HG03175 (cell line): ENCODE measurements around the gene CHST12.
"Not testable (repeated sequence)": the region's sequence is repeated elsewhere in the genome, so short reads cannot be mapped to it uniquely, and the experiment has no call there.

Experiments used
- ATAC-seq: cut with Tn5 transposase; IDR thresholded peaks from one replicate; pipeline ENCODE4 v1.9.1; 2021; ENCODE audit warnings: mild to moderate bottlenecking, moderate library complexity; ENCODE audit not compliant: unreplicated experiment

CHST12 gene

GRCh38 chr7:2377492-2377891, 25.9 kb upstream of the CHST12 start:
- not testable (repeated sequence) for ATAC-seq

- not testable (repeated sequence) for ATAC-seq
These were observed 25.3 kb upstream of the CHST12 start for GRCh38 chr7:2378125-2378524.

GRCh38 chr7:2379161-2379560, 24.2 kb upstream of the CHST12 start:
- ATAC-seq, result no peak

- ATAC-seq, result no peak
These were observed 23.5 kb upstream of the CHST12 start for GRCh38 chr7:2379821-2380450.

- ATAC-seq, result no peak
These were observed 22.9 kb upstream of the CHST12 start for GRCh38 chr7:2380461-2380860.

DNA sequence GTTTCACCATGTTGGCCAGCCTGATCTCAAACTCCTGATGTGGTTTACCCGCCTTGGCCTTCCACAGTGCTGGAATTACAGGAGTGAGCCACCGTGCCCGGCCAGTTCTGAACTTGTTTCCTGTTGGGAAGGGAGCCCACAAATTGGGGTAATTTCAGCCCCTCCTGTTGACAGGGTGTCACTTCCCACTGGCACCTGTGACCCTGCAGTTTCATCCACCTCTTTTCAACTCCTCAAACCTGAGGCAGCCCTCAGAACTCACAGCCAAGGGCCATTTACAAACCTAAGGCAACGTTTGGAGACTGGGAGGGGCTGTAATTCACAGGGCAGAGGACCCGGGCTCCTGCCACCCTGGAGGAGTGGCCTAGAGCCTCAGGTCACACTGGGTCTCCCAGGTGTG, 22.2 kb upstream of the CHST12 start:
- no peak for ATAC-seq

- ATAC-seq, result no peak
These were observed 21.4 kb upstream of the CHST12 start for GRCh38 chr7:2381881-2382509.

GRCh38 chr7:2383543-2384274, 19.7 kb upstream of the CHST12 start:
- no peak for ATAC-seq

DNA sequence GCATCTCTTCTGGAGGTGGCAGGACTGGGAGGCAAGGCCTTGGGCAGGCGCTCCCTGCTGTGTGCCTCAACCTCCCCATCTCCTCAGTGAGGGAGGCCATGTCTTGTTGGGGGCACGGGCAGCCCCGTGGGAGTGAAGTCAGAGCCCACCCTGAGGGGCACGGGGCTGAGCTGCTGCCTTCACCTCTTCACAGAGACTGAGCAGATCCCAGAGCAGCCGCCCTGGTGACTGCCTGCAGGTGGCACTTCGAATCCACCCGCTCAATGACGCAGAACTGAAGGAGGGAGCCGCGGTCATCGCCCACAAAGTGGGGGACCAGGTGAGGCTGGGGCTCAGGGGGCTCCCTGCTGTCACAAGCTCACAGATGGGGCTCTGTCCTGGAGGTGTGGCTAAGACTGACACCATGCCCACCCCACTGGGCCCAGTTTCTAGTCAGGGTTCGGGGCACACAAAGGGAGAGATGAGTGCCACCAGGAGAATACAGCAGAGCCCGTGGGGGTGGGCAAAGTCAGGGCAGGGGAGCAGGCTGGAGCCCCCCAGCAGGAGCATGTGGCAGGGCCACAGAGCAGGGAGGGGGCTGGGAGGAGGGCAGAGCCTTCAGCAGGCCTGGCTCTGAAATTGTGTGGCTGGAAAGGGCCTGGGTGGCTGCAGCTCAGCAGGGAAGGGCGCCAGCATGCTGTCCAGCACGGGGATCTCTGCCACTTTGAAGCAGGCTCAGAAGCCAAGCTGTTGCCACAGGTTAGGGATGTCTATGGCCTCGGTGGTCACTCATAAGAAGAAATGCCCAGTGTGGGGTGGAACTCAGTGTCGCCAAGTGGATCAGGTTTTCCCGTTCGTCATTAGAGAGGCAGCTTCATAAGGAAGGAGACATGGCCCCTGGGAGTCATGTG, 18.8 kb upstream of the CHST12 start:
- ATAC-seq, result no peak

GRCh38 chr7:2386122-2386521, 17.3 kb upstream of the CHST12 start:
- not testable (repeated sequence) for ATAC-seq

GRCh38 chr7:2386964-2387669, 16.3 kb upstream of the CHST12 start:
- no peak for ATAC-seq

DNA sequence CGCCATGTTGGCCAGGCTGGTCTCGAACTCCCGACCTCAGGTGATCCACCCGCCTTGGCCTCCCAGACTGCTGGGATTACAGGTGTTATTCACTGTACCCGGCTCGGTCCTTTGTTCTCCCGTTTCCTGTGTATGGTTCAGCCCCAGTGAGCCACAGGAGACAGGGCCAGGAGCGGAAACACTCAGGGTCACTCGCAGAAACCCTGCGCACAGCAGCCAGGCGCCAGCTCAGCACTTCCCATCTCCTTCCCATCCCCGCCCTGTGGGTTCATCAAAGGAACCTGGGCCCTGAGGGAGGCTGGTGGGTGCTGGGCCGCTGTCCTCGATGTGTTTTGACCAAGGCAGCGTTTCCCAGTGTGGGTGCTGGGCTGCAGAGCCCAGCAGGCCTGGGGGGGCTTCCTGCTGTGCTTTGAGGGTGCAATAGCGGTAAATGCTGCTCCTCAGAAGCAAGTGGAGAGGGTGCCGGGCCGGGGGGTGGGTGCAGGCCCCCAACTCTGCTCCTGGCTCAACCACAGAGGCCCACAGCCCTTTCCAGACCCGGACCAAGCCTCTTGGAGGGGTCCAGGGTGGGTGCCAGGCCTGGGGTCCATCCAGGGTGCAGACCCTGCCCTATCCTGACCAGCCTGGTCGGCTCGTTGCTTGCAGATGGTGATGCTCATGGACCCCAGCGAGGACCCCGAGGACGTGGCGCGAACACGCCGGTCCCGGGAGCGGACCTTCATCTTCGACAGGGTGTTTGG, 15.3 kb upstream of the CHST12 start:
- no peak for ATAC-seq

- ATAC-seq, result no peak
These were observed 14.8 kb upstream of the CHST12 start for GRCh38 chr7:2388637-2388954.

DNA sequence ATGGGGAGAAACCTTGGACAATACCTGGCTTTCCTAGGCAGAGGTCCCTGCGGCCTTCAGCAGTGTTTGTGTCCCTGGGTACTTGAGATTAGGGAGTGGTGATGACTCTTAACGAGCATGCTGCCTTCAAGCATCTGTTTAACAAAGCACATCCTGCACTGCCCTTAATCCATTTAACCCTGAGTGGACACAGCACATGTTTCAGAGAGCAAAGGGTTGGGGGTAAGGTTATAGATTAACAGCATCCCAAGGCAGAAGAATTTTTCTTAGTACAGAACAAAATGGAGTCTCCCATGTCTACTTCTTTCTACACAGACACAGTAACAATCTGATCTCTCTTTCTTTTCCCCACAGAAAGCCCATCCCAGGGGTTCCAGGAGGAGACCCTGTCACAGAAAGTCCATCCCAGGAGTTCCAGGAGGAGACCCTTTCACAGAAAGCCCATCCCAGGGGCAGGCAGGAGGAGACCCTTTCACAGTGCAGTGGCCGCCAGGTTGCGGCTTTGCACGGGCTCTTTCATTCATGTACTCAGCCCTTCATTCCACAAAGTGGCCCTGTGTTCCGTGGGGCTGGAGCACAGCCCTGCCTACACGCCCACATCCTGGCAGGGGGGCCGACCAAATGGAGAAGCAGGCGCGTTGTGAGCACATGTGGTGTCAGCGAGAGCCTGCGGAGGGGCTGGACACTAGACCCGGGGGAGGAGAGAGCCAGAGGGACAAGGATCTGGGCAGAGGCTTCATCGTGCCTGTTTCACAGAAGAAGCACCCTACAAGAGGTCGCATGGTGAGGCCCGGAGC, 13.2 kb upstream of the CHST12 start:
- not testable (repeated sequence) for ATAC-seq

- no peak for ATAC-seq
These were observed 9.7 kb upstream of the CHST12 start for GRCh38 chr7:2393706-2394105.

DNA sequence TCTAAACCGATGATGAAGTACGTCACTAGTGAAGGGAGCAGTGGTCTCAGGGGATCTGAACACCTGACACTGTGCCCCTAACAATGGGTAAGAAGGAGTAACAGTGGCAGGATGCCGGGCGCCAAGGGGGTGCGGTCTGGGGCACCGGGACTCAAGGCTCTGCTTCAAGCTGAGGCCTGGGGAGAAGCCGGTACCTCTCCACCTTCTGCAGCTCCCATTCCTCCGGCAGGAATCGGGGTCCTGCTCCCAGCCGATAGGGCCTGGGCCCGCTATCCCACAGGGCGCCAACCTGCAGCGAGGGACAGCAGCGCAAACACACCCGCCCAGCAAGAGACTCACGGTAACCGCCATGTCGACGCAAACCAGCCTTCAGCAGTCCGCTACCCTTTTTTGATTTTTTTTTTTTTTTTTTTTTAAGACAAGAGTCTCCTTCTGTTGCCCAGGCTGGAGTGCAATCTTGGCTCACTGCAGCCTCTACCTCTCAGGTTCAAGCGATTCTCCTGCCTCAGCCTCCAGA, 8.8 kb upstream of the CHST12 start:
- ATAC-seq, result no peak

DNA sequence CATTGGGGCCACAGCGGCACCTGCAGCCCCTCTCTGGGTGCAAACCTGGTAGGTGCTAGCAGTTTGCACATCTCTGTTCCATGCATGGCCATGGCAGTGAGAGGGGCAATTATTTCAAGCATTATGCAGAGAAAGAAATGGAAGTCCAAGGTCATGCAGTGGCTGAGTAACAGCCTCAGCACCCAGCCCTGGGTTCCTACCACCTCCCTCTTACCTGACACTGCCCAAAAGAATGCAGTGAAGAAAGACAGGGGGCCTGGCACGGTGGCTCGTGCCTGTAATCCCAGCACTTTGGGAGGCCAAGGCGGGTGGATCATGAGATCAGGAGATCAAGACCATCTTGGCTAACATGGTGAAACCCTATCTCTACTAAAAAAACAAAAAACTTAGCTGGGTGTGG, 4.9 kb upstream of the CHST12 start:
- no peak for ATAC-seq

- no peak for ATAC-seq
These were observed 3.4 kb upstream of the CHST12 start for GRCh38 chr7:2399848-2400587.

- ATAC-seq, result no peak
These were observed 761 bp upstream of the CHST12 start for GRCh38 chr7:2402687-2403013.
